GM03348 (cell line): ENCODE results near the gene RAD51B.
A peak's percentile ranks its signal among the peaks of the same experiment; 100 is the strongest.

Experiments
- DNase-seq: peaks from one replicate; pipeline ENCODE4 v3.0.0; 2012; ENCODE audit warnings: low spot score

RAD51B gene

DNA sequence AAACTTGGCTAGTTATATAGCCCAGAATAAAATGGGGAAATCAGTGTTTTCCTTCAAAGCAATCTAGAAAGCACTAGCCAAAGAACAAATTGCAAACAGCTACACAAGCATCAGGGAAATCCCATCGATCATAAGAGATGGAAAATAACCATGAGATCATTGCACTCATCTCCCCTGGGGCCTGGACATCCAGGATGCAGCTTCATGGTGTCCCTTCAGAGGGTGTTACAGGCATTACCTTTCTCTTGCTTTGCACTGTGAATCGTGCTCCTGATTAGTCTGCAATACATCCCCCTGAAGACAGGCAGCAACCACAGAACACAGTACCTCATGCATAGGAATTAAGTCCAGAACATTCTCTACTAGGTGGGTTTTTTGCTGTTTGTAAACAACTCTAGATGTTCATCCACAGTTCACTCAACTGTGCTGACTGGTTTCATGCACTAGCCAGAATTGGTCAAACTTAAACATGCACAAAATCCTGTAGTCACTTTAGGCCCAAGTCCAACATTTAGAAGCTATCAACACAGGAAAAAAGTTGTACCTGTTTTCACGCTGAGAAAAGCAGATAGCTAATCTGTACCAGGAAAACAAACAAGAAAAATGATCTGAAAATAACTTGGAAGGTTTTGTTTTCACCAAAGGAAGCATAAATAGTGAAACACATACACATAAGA lies 853.2 kb downstream of the RAD51B start:
- no peak for DNase-seq

DNA sequence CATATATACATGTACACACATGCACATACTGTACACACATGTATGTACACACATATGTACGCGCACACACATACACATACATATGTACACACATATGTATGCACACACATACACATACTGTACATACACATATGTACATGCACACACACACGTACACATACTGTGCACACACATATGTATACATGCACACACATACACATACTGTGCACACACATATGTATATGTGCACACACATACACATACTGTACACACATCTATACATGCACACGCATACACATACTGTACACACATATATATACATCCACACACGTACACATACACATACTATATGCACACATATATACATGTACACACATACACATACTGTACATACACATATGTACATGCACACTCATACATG lies 853.9 kb downstream of the RAD51B start:
- DNase-seq: no peak

DNA sequence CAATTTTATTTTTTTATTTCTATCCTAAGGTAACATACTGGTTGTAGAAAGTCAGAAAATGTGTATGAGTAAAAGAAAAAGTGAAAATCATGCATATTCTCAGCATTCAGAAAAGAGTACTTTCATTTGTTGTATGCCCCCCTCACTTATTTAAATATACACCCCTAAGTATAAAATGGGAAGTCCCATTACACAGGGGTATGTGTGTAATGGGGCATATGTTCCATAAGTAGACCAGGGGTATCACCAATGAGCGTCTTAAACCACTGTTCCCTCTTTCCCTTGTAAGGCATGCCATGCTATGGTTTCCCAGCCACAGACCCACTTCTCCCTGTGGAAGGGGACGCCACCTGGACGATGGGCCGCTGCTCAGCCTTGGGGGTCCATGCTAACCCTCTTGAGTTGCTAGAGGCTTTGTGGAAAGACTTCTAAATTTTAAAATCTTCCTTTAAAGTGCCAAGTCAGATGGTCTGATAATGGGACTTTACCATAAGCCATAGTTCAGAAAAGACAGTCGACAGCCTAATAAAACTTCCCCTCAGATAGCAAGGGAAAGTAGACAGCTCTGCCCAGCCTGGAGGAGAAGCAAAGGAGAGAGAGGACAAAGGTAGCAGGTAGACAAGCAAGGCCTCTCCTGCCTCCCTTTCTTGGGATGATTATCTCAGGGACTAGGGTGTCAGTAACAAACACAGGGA lies 855.1 kb downstream of the RAD51B start:
- DNase-seq: no peak

DNA sequence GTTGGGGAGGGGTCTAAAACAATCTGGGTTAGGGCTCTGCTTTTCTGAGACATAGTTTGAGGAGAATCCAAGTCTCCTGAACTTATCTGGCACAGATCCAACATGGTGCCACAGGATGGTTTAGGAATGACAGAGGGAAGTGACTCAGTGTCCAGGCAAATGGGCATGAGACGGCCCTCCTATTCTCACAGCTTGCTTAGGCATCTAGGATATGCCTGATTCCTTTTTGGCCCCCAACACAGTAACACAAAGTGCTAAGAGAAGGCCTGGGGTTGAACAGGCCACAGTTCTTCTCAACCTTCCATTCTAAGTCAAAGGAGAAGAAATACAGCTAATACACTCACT lies 855.6 kb downstream of the RAD51B start:
- DNase-seq: no peak

DNA sequence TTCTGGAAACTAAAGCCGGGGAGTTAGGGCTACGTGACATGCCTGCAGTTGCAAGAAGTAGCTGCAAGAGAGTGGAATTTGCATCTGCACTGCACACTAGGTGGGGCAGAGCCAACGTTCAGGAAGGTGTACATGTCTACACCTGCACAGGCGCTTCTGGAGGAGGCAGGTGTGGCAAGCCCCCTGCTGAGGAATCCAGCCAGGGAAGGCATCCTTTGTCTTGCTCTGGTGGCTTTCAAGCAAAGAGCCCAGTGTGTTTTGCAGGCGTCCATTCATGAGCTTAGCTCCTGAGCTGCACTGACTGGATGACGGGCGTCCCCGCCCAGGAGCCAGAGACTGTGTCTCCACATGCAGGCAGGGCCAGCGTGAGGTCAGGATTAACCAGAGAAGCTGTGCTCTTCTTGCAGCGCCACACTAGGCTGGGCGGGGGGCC lies 856.9 kb downstream of the RAD51B start:
- DNase-seq: no peak

DNA sequence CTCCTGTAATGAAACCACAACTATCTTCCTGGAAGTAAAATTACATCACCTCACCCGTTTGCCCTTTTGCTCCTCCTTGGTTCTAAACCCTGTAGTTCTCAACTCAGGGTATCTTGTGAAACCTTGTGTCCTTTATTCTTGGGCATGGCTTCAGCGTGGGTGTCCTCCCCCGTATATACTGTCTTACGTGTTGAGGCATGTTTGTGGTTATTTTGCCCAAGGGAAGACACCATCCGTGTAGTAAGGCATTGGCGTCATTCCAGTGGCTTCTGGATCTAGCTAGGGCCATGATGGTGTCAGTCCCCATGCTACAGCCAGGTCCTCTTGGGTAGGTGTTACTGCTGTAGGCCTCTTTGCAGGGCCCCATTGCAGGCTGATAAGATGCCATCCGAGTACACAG lies 857.9 kb downstream of the RAD51B start:
- DNase-seq: no peak

DNA sequence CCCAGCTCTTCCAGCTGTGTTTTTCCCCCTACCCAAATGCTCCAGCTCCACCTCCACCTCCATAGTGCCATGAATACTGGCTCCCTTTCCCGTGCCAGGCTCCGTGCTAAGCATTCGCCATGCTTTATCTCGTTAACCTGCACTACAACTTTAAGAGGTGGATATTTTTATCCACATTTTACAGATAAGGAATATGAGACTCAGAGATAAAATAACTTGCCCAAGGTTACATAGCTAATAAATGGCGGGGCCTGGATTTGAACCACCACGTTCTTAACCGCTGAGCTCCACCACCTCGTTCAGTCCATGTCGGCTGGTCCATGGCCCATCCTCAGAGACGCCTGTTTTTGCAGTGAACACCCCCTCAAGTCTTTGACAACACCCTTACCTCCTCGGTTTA lies 858.3 kb downstream of the RAD51B start:
- no peak for DNase-seq

DNA sequence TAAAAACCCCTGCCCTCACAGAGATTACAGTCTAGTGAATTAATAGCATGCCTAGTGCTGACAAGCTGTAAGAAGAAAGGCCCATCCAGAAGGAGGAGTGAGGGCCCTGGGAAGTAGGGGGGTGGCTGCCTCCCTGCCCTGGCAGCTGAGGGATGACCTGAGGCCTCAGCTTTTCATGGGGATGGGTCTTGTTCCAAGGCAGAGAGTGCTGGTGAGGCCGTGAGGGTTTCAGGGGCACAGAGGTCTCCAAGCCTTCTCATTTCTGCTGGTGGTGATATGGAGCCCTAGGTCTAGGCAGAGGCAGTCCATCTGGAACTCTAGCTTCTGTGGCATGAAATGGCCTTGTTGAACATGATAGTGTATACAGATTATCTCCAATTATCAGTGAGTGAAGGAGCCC lies 858.9 kb downstream of the RAD51B start:
- no peak for DNase-seq

DNA sequence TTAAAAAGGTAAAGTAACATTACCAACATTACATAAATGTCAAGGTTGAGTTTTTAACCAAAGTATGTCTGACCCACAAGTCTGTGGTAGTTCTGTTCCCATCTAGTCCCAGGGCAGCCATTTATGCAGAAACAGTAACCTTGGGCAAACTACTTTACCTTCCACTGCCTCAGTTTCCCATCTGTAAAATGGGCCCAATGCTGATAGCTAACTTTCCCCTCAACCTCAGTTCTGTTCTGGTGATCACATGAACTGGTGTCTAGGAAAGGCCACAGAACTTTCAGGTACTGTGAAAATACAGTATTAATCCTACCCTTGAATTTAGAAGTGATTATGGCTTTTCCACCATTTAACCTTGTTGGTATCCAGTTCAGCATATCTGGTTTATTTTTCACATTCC lies 859.7 kb downstream of the RAD51B start:
- DNase-seq: no peak

DNA sequence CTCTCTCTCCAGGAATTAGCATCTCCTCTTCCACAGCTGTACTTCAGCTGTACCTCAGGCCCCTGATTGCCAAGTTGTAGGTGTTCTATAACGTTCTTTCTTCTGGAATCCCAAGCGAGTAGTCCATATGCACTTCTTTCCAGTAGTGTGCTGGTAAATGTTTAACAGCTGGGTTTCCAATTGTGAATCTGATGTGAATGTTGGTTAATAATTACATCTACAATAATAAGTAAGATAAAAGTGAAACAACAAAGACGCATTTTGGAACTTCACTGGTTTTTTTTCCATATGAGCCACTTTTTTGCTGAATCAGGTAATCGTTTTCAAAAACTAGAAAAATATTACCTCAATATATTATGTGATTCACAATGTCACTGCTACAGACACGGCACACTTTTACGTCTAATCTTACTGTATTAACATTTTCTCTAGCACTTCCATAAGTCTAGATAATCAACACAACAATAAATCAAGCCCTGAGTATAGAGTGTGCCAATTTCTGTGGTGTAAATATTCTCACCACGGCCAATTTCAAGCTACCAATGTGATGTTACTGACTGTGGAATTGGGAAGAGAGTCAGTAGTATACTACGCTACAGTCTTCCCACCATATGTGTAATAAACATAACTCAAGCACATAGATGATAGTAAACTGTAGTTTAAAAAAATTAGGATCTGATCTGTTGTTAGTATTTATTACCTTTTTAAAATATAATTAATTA lies 860.3 kb downstream of the RAD51B start:
- no peak for DNase-seq

DNA sequence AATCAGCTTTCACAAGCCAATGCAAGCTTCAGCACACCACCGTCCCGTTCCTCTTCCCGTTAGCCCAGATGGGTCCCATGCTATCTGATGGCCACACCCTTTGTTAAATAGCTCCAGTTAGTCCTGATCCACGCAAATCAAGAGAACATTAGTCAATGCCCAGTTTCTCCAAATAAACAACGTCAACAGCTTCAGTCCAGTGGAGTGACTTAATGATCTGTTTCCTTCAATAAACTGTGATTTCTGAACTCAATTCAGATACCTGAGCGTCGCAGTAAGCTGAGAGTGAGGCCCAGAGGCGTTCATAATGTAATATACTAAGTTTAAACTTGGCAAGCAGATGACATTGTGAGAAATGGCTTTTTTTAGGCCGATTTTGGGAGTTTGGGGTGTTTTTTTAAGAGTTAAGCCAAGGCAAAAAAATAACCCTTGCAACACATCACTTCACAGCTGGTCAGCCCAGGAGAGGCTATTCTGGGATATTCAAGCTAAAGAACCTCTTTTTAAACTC lies 861.0 kb downstream of the RAD51B start:
- no peak for DNase-seq

DNA sequence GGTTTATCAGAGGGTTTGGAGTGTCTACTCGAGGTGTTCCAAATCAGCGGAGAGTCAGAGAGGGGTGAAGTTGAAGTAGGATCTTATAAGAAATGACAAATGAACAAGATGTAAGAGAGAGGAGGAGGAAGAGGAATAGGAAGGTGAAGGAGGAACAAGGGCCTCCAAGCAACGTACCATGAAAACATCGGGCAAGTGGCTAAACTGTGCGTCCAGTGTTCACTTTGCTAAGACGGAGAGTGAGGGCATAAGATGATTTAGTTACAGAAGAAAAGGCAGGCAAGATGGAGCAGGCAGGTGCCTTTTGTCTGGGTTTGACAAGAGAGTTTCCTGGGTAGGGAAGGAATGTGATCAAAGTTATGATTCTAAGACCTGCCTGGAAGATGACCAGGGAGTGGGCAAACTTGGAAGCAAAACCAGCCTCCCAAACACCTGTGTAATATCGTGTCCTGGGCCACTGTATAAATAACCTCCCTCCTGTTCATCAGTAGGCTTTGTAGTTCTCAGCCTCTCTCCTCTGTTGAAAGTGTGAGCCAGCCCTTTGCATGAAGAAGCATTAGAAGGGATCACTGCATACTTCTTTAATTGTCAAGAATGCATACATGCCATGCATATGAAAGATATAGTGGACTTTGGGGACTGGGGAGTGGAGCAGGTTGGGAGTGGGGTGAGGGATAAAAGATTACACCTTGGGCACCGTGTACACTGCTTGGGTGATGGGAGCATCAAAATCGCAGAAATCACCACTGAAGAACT lies 861.9 kb downstream of the RAD51B start:
- no peak for DNase-seq

DNA sequence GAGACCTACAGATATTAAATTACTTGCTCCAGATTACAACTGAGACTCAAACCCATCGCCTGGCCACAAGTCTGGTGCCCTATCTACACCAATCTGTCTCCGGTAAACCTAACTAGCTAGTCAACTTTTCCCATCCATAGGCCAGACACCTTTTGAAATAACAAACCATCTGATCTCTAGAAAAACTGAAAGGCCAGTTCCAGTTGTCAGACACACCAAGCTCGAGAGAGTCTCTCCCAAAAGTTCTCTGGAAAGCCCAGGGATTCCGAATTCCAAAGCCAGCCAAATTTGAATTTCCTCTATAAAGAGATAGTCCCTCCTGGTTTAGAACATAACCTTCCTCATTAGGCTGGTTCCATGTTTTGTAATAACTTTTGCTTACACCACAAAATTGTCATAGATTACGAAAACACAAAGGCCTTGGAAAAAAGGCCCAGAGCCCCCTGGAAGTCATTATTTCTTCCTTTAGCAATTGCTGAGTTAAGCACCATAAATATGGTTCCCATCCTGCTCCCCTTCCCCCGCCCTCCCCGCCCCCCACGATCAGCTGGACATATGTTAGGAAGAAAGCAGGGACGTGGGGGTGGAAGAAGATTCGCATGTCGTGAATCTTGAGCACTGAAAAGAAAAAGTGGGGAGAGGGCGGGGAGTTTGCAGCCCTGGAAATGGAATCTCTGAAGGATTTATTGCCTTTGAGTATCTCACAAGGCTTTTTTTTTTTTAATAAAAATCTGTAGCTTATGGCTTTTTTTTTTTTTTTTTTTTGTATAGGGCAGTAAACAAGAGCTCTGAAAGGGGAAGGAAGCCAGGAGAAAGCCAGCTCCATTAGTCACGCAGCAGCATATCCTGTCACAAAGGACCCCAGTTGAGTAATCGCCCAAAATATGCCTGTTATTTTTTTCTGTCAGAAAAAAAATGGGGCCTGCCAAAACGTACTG lies 862.9 kb downstream of the RAD51B start:
- peak; percentile 84 for DNase-seq

DNA sequence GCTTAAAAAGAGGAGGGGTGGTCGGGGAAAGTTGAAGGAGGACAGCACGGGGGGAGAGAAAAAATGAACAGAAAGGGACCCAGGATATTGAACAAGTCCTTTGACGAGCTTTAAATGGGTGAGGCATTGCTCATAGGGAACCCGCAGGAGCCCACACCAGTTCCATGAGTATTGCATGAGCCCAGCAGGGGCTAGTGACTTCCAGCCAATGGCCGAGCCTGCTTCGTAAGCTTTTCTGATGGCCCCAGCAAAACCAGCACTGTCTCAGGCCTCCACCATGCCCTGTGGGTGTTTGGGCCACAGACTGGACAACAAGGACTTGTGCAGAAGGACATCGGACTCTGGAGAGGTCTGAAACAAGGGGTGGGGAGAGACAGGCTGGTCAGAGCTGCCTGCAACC lies 863.7 kb downstream of the RAD51B start:
- no peak for DNase-seq

DNA sequence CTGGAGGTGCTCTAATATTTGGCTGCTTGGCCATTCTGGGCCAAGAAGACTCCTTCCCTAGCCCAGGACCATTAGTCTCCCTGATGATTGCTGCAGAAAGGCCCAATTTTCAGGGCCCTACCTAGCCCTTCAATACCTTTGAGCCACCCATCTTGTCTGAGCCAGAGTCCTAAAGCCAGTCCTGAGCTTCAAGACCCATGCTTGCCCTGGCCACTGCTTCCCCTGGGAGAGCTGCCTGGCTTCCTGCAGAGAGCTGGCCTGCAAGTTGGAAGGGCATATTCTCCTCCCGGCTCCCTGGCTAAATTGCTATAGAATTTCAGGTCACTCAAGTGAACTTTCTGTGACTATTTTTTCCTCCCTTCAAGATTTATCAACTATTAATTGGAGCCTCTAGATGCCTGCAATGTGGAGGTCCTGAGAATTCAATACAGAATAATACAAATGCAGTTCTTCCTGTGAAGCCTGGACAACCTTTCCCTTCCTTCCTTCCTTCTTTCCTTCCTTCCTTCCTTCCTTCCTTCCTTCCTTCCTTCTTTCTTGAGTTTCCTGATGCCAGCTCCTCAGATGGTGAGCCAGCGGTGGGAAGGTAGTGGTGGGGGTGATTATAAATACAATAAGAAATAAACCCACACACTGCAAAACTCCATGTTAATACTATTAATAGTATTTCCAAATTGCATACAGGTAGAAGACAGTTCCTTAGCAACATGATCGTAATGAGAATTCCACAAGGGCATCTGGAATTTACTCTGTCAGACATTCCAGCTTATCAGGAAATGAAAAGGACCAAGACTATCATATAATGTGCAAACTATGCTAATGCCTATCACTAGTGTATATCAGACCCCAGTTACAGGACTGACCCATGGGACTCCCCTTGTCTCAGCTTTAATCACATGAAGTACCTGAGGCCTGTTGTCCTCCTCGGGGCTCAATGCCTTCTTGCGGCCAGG lies 865.2 kb downstream of the RAD51B start:
- DNase-seq: no peak

DNA sequence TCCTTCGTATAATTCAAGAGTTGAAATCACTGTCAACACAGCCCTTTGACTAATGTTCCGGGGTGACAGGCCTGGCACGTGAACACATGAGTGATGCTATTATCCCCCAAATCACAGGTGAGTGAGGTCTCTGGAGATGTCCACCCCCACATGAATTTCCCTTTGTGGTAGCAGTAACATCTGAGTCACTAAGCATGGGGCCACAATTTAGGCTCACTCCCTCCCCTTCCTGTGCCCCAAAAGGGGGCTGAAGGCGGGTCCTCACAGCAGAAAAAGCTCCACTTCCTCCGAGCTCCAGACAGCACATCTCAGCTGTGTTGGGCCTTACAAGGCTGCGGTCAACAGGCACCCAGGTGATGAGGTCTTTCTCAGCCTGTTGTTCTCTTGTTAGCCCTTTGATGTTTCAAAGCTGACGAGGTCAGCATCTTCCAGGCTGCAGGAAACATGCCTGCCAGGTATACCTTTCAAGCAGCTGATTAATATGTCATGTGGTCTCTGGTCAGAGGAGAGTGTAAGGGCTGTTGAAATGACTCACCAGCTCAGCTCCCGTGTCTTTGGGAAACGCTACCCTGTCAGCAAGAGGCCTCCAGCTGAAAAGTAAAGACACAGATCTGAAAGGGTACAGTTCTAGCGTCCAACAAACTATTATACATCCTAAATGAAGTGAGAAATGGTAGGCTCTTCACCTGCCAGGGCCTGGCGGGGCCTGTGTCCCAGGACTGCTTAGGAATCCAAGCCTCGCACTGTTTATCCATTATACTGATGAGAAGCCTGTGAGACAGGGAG lies 866.0 kb downstream of the RAD51B start:
- no peak for DNase-seq

DNA sequence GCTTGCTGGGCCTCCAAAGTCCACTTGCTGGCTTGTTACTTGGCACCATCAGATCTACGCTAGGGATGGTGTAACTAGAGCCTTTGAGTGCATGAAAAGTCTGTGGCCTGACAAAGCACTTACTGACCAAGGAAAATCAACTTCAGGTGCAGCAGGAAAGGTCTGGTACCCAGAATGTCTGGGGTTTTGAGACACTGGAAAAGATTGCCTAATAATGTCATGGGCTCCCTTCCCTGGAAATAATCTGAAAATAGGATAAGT lies 866.6 kb downstream of the RAD51B start:
- DNase-seq: no peak

DNA sequence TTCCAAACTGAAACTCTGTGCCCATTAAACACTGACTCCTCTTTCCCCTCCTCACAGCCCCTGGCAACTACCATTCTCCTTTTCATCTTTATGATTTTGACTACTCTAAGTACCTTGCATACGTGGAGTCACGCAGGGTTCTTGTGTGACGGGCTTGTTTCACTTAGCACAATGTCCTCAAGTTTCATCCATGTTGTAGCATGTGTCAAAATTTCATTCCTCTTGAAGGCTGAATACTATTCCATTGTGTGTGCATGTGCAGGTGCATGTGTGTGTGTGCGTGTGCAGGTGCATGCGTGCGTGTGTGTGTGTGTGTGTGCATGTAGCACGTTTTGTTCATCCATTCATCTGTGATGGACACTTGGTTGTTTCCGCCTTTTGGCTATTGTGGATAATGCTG lies 867.1 kb downstream of the RAD51B start:
- DNase-seq: no peak

DNA sequence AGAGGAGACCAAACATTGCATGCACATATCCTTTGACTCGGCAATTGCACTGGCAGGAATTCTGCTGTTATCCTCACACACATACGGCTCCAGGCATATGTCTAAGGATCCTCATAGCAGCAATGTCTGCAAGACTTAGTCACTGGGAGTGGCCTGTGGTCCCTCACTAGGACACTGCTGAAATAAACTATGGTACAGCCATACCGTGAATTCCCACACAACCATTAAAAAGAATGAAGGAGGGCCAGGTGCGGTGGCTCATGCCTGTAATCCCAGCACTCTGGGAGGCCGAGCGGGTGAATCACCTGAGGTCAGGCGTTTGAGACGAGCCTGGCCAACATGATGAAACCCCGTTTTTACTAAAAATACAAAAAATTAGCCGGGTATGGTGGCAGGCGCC lies 868.2 kb downstream of the RAD51B start:
- peak; percentile 83 for DNase-seq
